Measurements from ENCODE around the gene TOE1. TPM values are rescaled to one million over a fixed set of nuclear protein-coding genes. Genes with fewer than 3 reads are reported as not detected.
"Not testable (repeated sequence)": the region's sequence is repeated elsewhere in the genome, so short reads cannot be mapped to it uniquely, and the experiment has no call there.

Gene TOE1
- polyA plus RNA-seq (2011; rRNA removed) (8.1 and 10.1 TPM in 2 replicates), polyA minus RNA-seq (2011; rRNA and poly(A)+ RNA removed) (11.4 and 11.5 TPM in 2 replicates)

DNA sequence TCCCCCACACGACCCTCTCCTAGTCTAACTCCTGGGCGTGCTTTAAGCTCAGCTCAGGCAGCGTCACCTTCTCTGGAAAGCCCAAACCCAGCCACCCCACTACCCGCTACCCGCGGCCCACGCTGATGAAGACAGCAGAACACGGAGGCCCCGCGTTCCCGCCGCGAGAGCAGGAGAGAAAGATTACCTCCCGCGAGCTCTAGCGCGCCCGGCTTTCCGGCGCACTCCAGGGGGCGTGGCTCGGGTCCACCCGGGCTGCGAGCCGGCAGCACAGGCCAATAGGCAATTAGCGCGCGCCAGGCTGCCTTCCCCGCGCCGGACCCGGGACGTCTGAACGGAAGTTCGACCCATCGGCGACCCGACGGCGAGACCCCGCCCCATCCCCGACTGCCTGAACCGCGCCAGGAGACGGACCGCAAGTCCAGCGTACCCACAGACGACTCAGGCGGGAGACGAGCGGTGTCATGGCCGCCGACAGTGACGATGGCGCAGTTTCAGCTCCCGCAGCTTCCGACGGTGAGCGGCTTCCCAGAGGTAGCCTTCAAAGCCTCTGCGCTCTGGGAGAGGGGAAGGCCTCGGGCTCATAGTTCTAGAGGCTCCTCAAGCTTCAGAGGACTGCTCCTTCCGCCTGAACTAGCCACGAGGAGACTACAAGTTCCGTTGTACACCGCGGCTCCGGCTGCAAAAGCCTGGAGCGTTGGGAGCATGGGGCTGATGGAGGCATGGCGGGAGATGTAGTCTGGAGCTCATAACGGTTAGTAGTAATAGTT is at the start of gene TOE1, which contains the start of gene MUTYH:
Gene TOE1 (plus strand): TSS at position 382 of the 770 bp plus-strand sequence. CDS start 83 bp downstream, at position 465.
Gene MUTYH (minus strand): TSS at position 652 of the 770 bp plus-strand sequence. CDS start 5,935 bp downstream, outside the sequence.
- TF ChIP-seq CTCF (IDR thresholded peaks at IDR 0.05; ENCODE audit: low read depth, low read length): peak; percentile 11; the same call in 1 of the 2 replicates
- peak; percentile 70 for DNase-seq (ENCODE audit: low read depth, low spot score)
- H3K9me3 ChIP-seq (ENCODE audit: control insufficient read depth, insufficient read depth, low read length): no peaks in the 10 kb centered on the region; the same call in 1 of the 2 replicates
- no peaks in the 10 kb centered on the region for H3K27me3 ChIP-seq (ENCODE audit: control insufficient read depth, insufficient read depth, low read length)
- ChIA-PET POLR2A (interaction anchor here (0.5 to 2.5 kb wide), 23 partner anchors 8 to 563 kb away, joined by 3 to 32 read pairs (median 4); partner anchors contain the start of genes EIF2B3, HECTD3, HPDL and MMACHC), CTCF (interaction anchor here (0.6 to 5.3 kb wide), 11 partner anchors 13 to 609 kb away, joined by 3 to 37 read pairs (median 6); partner anchors contain the start of genes CCDC163, HPDL, MMACHC and RNU5D-1)
- H3K4me3 ChIP-seq (ENCODE audit: low read depth, low read length): peak within 1 kb of the TSS; percentile 73
- peak within 1 kb of the TSS; percentile 94 for H3K27ac ChIP-seq (ENCODE audit: low read depth, low read length)

GRCh38 chr1:45291002-45291401 is 49.0 kb upstream of the TOE1 start:
- CTCF ChIA-PET: interaction anchor here (0.7 to 13.9 kb wide), 3 partner anchors 10 to 275 kb away, joined by 5 to 616 read pairs (median 7); partner anchors contain the start of genes HECTD3 and UROD

DNA sequence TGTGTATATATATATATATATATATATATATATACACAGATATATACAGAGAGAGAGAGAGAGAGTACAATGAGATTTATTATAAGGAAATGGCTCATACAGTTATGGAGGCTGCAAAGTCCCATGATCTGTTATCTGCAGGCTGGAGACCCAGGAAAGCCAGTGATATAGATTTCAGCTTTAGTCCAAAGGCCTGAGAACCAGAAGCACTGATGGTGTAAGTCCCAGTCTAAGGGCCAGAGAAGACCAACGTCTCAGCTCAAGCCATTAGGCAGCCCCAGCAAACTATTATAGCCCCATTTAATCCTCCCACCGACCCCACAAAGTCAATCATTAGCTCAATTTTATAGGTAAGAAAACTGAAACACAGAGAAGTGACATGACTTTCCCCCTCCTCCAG is 48.3 kb upstream of the TOE1 start:
- no peak for TF ChIP-seq CTCF (IDR thresholded peaks at IDR 0.05; ENCODE audit: low read depth, low read length)
- POLR2A ChIA-PET: no interaction called here
- CTCF ChIA-PET: interaction anchor here (1.7 to 13.9 kb wide), 3 partner anchors 9 to 276 kb away, joined by 7 to 616 read pairs (median 7); partner anchors contain the start of genes HECTD3 and UROD
- no peak for DNase-seq (ENCODE audit: low read depth, low spot score)
- Histone ChIP-seq H3K9me3 (ENCODE audit: control insufficient read depth, insufficient read depth, low read length) (no peaks in the 10 kb centered on the region), H3K27me3 (ENCODE audit: control insufficient read depth, insufficient read depth, low read length) (no peaks in the 10 kb centered on the region), H3K27ac (ENCODE audit: low read depth, low read length) (no peak overlapping the region), H3K4me3 (ENCODE audit: low read depth, low read length) (no peak overlapping the region)

More at GRCh38 chr1:45291002-45291401, 49.0 kb upstream of the TOE1 start:
- H3K27ac ChIP-seq (ENCODE audit: low read depth, low read length); H3K27me3 ChIP-seq (ENCODE audit: control insufficient read depth, insufficient read depth, low read length); POLR2A ChIA-PET; H3K4me3 ChIP-seq (ENCODE audit: low read depth, low read length); DNase-seq (ENCODE audit: low read depth, low spot score); H3K9me3 ChIP-seq (ENCODE audit: control insufficient read depth, insufficient read depth, low read length): not testable (repeated sequence)

DNA sequence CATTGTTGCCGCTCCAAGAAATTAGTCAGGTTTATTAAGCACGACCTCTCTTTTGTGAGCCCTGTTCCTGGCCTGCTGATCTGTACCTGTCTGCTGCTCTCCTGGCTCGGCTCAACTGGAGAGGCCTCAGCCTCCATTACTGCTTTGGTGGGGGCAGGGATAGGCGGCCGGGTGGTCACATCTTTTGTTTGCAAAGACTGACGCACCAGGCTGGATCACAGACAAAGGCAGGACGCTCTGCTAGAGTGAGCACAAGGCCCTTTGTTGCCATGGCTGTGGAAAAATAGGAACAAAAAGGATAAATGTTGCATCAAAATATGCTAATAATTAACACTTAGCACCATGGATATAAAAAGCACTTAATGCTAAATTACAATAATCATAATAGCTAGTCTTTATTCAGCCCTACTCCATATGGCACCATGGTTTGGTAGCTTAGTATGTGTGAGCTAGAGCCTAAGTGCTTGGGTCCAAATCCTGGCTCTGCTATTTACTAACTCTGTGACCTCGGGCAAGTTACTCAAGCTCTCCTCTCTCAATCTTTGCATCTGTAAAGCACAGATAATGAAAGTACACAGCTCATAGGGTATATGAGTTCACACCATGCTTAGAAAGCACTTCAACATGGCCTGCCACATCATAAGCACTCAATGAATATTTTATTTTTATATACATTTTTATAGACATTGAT is 42.2 kb upstream of the TOE1 start:
- Histone ChIP-seq H3K27ac (ENCODE audit: low read depth, low read length) (no peak overlapping the region), H3K4me3 (ENCODE audit: low read depth, low read length) (no peak overlapping the region), H3K27me3 (ENCODE audit: control insufficient read depth, insufficient read depth, low read length) (no peaks in the 10 kb centered on the region), H3K9me3 (ENCODE audit: control insufficient read depth, insufficient read depth, low read length) (no peaks in the 10 kb centered on the region)
- ChIA-PET POLR2A (interaction anchor here (1.1 kb wide), 1 partner anchor 286 kb away, joined by 3 read pairs; the partner anchor contains the start of gene UROD), CTCF (interaction anchor here (0.9 to 13.9 kb wide), 2 partner anchors 282 to 498 kb away, joined by 3 to 616 read pairs; partner anchors contain the start of genes HECTD3, PLK3 and UROD)
- no peak for DNase-seq (ENCODE audit: low read depth, low spot score)
- TF ChIP-seq CTCF (IDR thresholded peaks at IDR 0.05; ENCODE audit: low read depth, low read length): no peak

GRCh38 chr1:45299296-45299695 is 40.7 kb upstream of the TOE1 start:
- ChIA-PET CTCF (interaction anchor here (1.0 to 13.9 kb wide), 6 partner anchors 169 to 463 kb away, joined by 3 to 616 read pairs (median 4); partner anchors contain the start of genes HECTD3 and UROD), POLR2A (no interaction called here)
- Histone ChIP-seq H3K27me3 (ENCODE audit: control insufficient read depth, insufficient read depth, low read length) (no peaks in the 10 kb centered on the region), H3K4me3 (ENCODE audit: low read depth, low read length) (no peak overlapping the region), H3K27ac (ENCODE audit: low read depth, low read length) (no peak overlapping the region), H3K9me3 (ENCODE audit: control insufficient read depth, insufficient read depth, low read length) (no peaks in the 10 kb centered on the region; the same call in 1 of the 2 replicates)
- no peak for DNase-seq (ENCODE audit: low read depth, low spot score)
- no peak for TF ChIP-seq CTCF (IDR thresholded peaks at IDR 0.05; ENCODE audit: low read depth, low read length)

Data from AG04450 (cell line).